DOHH2 (cell line): ENCODE measurements around the gene GABRQ.

Experiments used
- H3F3A ChIP-seq: fragments of 200-600 bp; sonication (generic), shearing (Covaris generic); 2 replicates; pipeline ENCODE4 v1.6.0; 2016; ENCODE audit warnings: antibody characterized with exemption, mild to moderate bottlenecking; ENCODE audit not compliant: control insufficient read depth, insufficient read depth
- H3K27ac ChIP-seq: fragments of 200-600 bp; sonication (generic); 2 replicates; pipeline ENCODE4 v1.5.1; 2014; ENCODE audit warnings: low read depth, mild to moderate bottlenecking, low read length, moderate library complexity
- H3K27me3 ChIP-seq: fragments of 200-600 bp; sonication (generic); 2 replicates; pipeline ENCODE4 v1.6.1; 2014; ENCODE audit warnings: mild to moderate bottlenecking, low read length, mixed read lengths; ENCODE audit not compliant: control insufficient read depth
- H3K36me3 ChIP-seq: fragments of 200-600 bp; sonication (generic); 2 replicates; pipeline ENCODE4 v1.6.1; 2014; ENCODE audit warnings: mild to moderate bottlenecking, low read length, moderate library complexity, mixed read lengths; ENCODE audit not compliant: control insufficient read depth
- H3K4me1 ChIP-seq: fragments of 200-600 bp; sonication (generic); 2 replicates; pipeline ENCODE4 v1.6.1; 2014; ENCODE audit warnings: mild to moderate bottlenecking, low read length, mixed read lengths; ENCODE audit not compliant: control insufficient read depth
- H3K4me2 ChIP-seq: fragments of 200-600 bp; sonication (generic); 2 replicates; pipeline ENCODE4 v1.6.0; 2014; ENCODE audit warnings: mild to moderate bottlenecking, low read length, moderate library complexity
- H3K4me3 ChIP-seq: fragments of 200-600 bp; sonication (generic); 2 replicates; pipeline ENCODE4 v1.5.1; 2014; ENCODE audit warnings: mild to moderate bottlenecking, low read length, mixed read lengths
- H3K79me2 ChIP-seq: fragments of 200-600 bp; sonication (generic); 2 replicates; pipeline ENCODE4 v1.6.1; 2014; ENCODE audit warnings: mild to moderate bottlenecking, low read length, mixed read lengths; ENCODE audit not compliant: control insufficient read depth
- H3K9me2 ChIP-seq: fragments of 200-600 bp; sonication (generic); replicated peaks from 2 replicates; pipeline ENCODE4 v1.6.1; 2014; ENCODE audit warnings: mild to moderate bottlenecking, low read length, mixed read lengths; ENCODE audit not compliant: control insufficient read depth
- H3K9me3 ChIP-seq: fragments of 200-600 bp; sonication (generic); 2 replicates; pipeline ENCODE4 v1.6.1; 2014; ENCODE audit warnings: antibody characterized with exemption, low read length, mixed read lengths; ENCODE audit not compliant: control insufficient read depth, insufficient read depth
- H4K20me1 ChIP-seq: fragments of 200-600 bp; sonication (generic); 2 replicates; pipeline ENCODE4 v1.6.0; 2014; ENCODE audit warnings: low read depth, mild to moderate bottlenecking, antibody characterized with exemption, low read length, moderate library complexity; ENCODE audit not compliant: control insufficient read depth, insufficient read depth
- EZH2phosphoT487 ChIP-seq: fragments of 200-600 bp; sonication (generic); IDR thresholded peaks from 2 replicates; pipeline ENCODE4 v1.6.1; 2017; ENCODE audit warnings: borderline replicate concordance, mild to moderate bottlenecking, antibody characterized with exemption, low read length, moderate library complexity, mixed read lengths
- TF ChIP-seq, protein P1 (sequence below): fragments of 200-600 bp; sonication (generic); IDR thresholded peaks from one replicate; pipeline ENCODE4 v1.5.1; 2014; ENCODE audit warnings: antibody characterized with exemption, mild to moderate bottlenecking, low read depth, low read length; ENCODE audit not compliant: poor library complexity, severe bottlenecking

GABRQ gene

GRCh38 chrX:152632445-152633097 lies 5.1 kb upstream of the GABRQ start:
- TF ChIP-seq, protein P1, sequence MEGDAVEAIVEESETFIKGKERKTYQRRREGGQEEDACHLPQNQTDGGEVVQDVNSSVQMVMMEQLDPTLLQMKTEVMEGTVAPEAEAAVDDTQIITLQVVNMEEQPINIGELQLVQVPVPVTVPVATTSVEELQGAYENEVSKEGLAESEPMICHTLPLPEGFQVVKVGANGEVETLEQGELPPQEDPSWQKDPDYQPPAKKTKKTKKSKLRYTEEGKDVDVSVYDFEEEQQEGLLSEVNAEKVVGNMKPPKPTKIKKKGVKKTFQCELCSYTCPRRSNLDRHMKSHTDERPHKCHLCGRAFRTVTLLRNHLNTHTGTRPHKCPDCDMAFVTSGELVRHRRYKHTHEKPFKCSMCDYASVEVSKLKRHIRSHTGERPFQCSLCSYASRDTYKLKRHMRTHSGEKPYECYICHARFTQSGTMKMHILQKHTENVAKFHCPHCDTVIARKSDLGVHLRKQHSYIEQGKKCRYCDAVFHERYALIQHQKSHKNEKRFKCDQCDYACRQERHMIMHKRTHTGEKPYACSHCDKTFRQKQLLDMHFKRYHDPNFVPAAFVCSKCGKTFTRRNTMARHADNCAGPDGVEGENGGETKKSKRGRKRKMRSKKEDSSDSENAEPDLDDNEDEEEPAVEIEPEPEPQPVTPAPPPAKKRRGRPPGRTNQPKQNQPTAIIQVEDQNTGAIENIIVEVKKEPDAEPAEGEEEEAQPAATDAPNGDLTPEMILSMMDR = peak; percentile 63
- no peak for TF ChIP-seq EZH2phosphoT487
- no peaks in the 10 kb centered on the region for H3K79me2 ChIP-seq
- H3K9me3 ChIP-seq = no peaks in the 10 kb centered on the region
- no peak overlapping the region for H3K4me3 ChIP-seq
- H3K27ac ChIP-seq = no peak overlapping the region
- no peaks in the 10 kb centered on the region for H3F3A ChIP-seq
- no peaks in the 10 kb centered on the region for H3K27me3 ChIP-seq
- H4K20me1 ChIP-seq = no peaks in the 10 kb centered on the region
- H3K4me2 ChIP-seq = no peak overlapping the region
- H3K9me2 ChIP-seq = no peaks in the 10 kb centered on the region
- no peaks in the 10 kb centered on the region for H3K4me1 ChIP-seq
- H3K36me3 ChIP-seq = no peaks in the 10 kb centered on the region

GRCh38 chrX:152635941-152636340 lies 1.8 kb upstream of the GABRQ start:
- Histone ChIP-seq H3F3A (no peaks in the 10 kb centered on the region), H3K27me3 (no peaks in the 10 kb centered on the region), H3K79me2 (no peaks in the 10 kb centered on the region), H3K4me2 (no peak overlapping the region), H3K4me1 (no peaks in the 10 kb centered on the region), H4K20me1 (no peaks in the 10 kb centered on the region), H3K36me3 (no peaks in the 10 kb centered on the region), H3K9me2 (no peaks in the 10 kb centered on the region), H3K27ac (no peak overlapping the region), H3K4me3 (no peak overlapping the region), H3K9me3 (no peaks in the 10 kb centered on the region)
- TF ChIP-seq, protein P1 = peak; percentile 46
- TF ChIP-seq EZH2phosphoT487 = no peak

- Histone ChIP-seq H3K9me2 (no peaks in the 10 kb centered on the region), H3K27me3 (no peaks in the 10 kb centered on the region), H3K4me1 (no peaks in the 10 kb centered on the region), H3K4me2 (no peak overlapping the region), H4K20me1 (no peaks in the 10 kb centered on the region), H3K27ac (no peak overlapping the region), H3K36me3 (no peaks in the 10 kb centered on the region), H3K9me3 (no peaks in the 10 kb centered on the region), H3K4me3 (no peak overlapping the region), H3F3A (no peaks in the 10 kb centered on the region), H3K79me2 (no peaks in the 10 kb centered on the region)
- TF ChIP-seq EZH2phosphoT487 = no peak
- TF ChIP-seq, protein P1 = no peak
Observed at GRCh38 chrX:152638443-152638904, 779 bp downstream of the GABRQ start.
